H9 (cell line): ENCODE data around the gene ARID1B. TPM values are rescaled to one million over a fixed set of nuclear protein-coding genes. Genes with fewer than 3 reads are reported as not detected.

Experiments used
- DNase-seq: peaks from one replicate; pipeline ENCODE4 v3.0.0-alpha.2; 2017
- H2AFZ ChIP-seq: one replicate; pipeline ENCODE4 v1.6.1; 2013; ENCODE audit warnings: mild to moderate bottlenecking, low read length, control low read depth, moderate library complexity
- H2AK5ac ChIP-seq: 2 replicates; pipeline ENCODE4 v1.6.1; 2013; ENCODE audit warnings: low read length, control low read depth, mixed read lengths; ENCODE audit not compliant: insufficient read length
- H2BK120ac ChIP-seq: one replicate; pipeline ENCODE4 v1.6.1; 2013; ENCODE audit warnings: low read depth, mild to moderate bottlenecking, low read length, control low read depth, inconsistent platforms; ENCODE audit not compliant: poor library complexity, severe bottlenecking
- H2BK12ac ChIP-seq: 2 replicates; pipeline ENCODE4 v1.6.1; 2013; ENCODE audit warnings: low read length, control low read depth, mixed read lengths, low read depth; ENCODE audit not compliant: insufficient read length
- H2BK15ac ChIP-seq: 2 replicates; pipeline ENCODE4 v1.6.1; 2013; ENCODE audit warnings: low read depth, low read length, control low read depth
- H2BK20ac ChIP-seq: one replicate; pipeline ENCODE4 v1.6.1; 2013; ENCODE audit warnings: low read depth, mild to moderate bottlenecking, low read length, control low read depth, inconsistent platforms; ENCODE audit not compliant: poor library complexity, severe bottlenecking
- H2BK5ac ChIP-seq: 2 replicates; pipeline ENCODE4 v1.6.1; 2013; ENCODE audit warnings: low read length, control low read depth, mixed read lengths; ENCODE audit not compliant: insufficient read length
- H3K14ac ChIP-seq: 2 replicates; pipeline ENCODE4 v1.6.1; 2013; ENCODE audit warnings: low read length, control low read depth; ENCODE audit not compliant: insufficient read depth
- H3K18ac ChIP-seq: 2 replicates; pipeline ENCODE4 v1.6.1; 2013; ENCODE audit warnings: low read depth, mild to moderate bottlenecking, mixed read lengths, low read length, control low read depth; ENCODE audit not compliant: insufficient read length
- H3K23ac ChIP-seq: 2 replicates; pipeline ENCODE4 v1.6.1; 2013; ENCODE audit warnings: low read length, control low read depth, mixed read lengths, low read depth; ENCODE audit not compliant: insufficient read length
- H3K23me2 ChIP-seq: 2 replicates; pipeline ENCODE4 v1.6.1; 2013; ENCODE audit warnings: low read depth, mild to moderate bottlenecking, mixed read lengths, low read length, control low read depth; ENCODE audit not compliant: insufficient read length, poor library complexity, severe bottlenecking
- H3K27ac ChIP-seq: 2 replicates; pipeline ENCODE4 v1.5.1; 2013; ENCODE audit warnings: low read length, control low read depth, mixed read lengths, low read depth; ENCODE audit not compliant: insufficient read length
- H3K27me3 ChIP-seq: 2 replicates; pipeline ENCODE4 v1.6.1; 2013; ENCODE audit warnings: low read length, control low read depth, inconsistent platforms; ENCODE audit not compliant: insufficient read depth
- H3K4ac ChIP-seq: 2 replicates; pipeline ENCODE4 v1.6.1; 2013; ENCODE audit warnings: low read depth, mild to moderate bottlenecking, control low read depth, inconsistent platforms, low read length, moderate library complexity
- H3K4me1 ChIP-seq: 2 replicates; pipeline ENCODE4 v1.6.1; 2013; ENCODE audit warnings: low read length, control low read depth, inconsistent platforms; ENCODE audit not compliant: insufficient read depth
- H3K4me2 ChIP-seq: 2 replicates; pipeline ENCODE4 v1.6.1; 2013; ENCODE audit warnings: low read length, control low read depth, mixed read lengths; ENCODE audit not compliant: insufficient read length, insufficient read depth
- H3K56ac ChIP-seq: 2 replicates; pipeline ENCODE4 v1.6.1; 2013; ENCODE audit warnings: low read depth, mild to moderate bottlenecking, mixed read lengths, low read length, control low read depth; ENCODE audit not compliant: insufficient read length
- H3K79me1 ChIP-seq: 2 replicates; pipeline ENCODE4 v1.6.1; 2013; ENCODE audit warnings: low read depth, mild to moderate bottlenecking, moderate library complexity, low read length, control low read depth, inconsistent platforms; ENCODE audit not compliant: insufficient read depth, poor library complexity, severe bottlenecking
- H3K79me2 ChIP-seq: 2 replicates; pipeline ENCODE4 v1.6.1; 2013; ENCODE audit warnings: low read length, control low read depth, inconsistent platforms; ENCODE audit not compliant: insufficient read depth
- H3K9ac ChIP-seq: 2 replicates; pipeline ENCODE4 v1.6.1; 2013; ENCODE audit warnings: low read length, control low read depth, mixed read lengths; ENCODE audit not compliant: insufficient read length; ENCODE audit errors: extremely low read depth
- H3K9me3 ChIP-seq: one replicate; pipeline ENCODE4 v1.6.1; 2013; ENCODE audit warnings: low read depth, low read length, inconsistent platforms; ENCODE audit not compliant: control insufficient read depth
- H3T11ph ChIP-seq: one replicate; pipeline ENCODE4 v1.6.1; 2013; ENCODE audit warnings: mild to moderate bottlenecking, low read length, control low read depth, inconsistent platforms
- H4K20me1 ChIP-seq: one replicate; pipeline ENCODE4 v1.6.1; 2013; ENCODE audit not compliant: control insufficient read depth, insufficient read length, insufficient read depth
- H4K5ac ChIP-seq: 2 replicates; pipeline ENCODE4 v1.6.1; 2013; ENCODE audit warnings: low read depth, mild to moderate bottlenecking, mixed read lengths, low read length, control low read depth; ENCODE audit not compliant: insufficient read length
- H4K8ac ChIP-seq: replicated peaks from 2 replicates; pipeline ENCODE4 v1.6.1; 2013; ENCODE audit warnings: low read length, control low read depth, mixed read lengths, low read depth; ENCODE audit not compliant: insufficient read length
- H4K91ac ChIP-seq: 2 replicates; pipeline ENCODE4 v1.6.1; 2013; ENCODE audit warnings: low read depth, mild to moderate bottlenecking, moderate library complexity, mixed read lengths, low read length, control low read depth; ENCODE audit not compliant: insufficient read length
- H3K27ac Mint-ChIP-seq, 3 experiments: 2 replicates in 2 of 3; 3 replicates in 1 of 3; pipeline ENCODE4 v1.8.0; 2020 to 2021; ENCODE audit warnings: mixed read lengths in 3 of 3, mild to moderate bottlenecking in 1 of 3, moderate library complexity in 1 of 3
- H3K27me3 Mint-ChIP-seq: 2 replicates; pipeline ENCODE4 v1.8.0; 2021; ENCODE audit warnings: low read depth, mild to moderate bottlenecking, moderate library complexity, mixed read lengths
- H3K36me3 Mint-ChIP-seq, 3 experiments: 2 replicates in 2 of 3; 3 replicates in 1 of 3; pipeline ENCODE4 v1.8.0; 2020 to 2021; ENCODE audit warnings: low read depth in 3 of 3, mixed read lengths in 3 of 3; ENCODE audit not compliant: insufficient read depth in 1 of 3
- H3K4me1 Mint-ChIP-seq, 2 experiments: 2 replicates each; pipeline ENCODE4 v1.8.0; 2020; ENCODE audit warnings: mixed read lengths in 2 of 2
- H3K4me3 Mint-ChIP-seq, 2 experiments: 2 replicates in 1 of 2; 3 replicates in 1 of 2; pipeline ENCODE4 v1.8.0; 2020 to 2021; ENCODE audit warnings: mild to moderate bottlenecking in 2 of 2, mixed read lengths in 2 of 2, moderate library complexity in 1 of 2
- H3K9me3 Mint-ChIP-seq, 2 experiments: 2 replicates in 1 of 2; 3 replicates in 1 of 2; pipeline ENCODE4 v1.8.0; 2020; ENCODE audit warnings: mild to moderate bottlenecking in 2 of 2, mixed read lengths in 2 of 2, moderate library complexity in 1 of 2
- WGBS: extraction: QIAGEN DNeasy Blood & Tissue Kit; methylation state at CpG from one replicate; pipeline ENCODE4 v1.1.7; 2013; ENCODE audit warnings: missing lambda C conversion rate, low lambda C conversion rate, mixed read lengths; ENCODE audit not compliant: insufficient read length; ENCODE audit errors: extremely low coverage; 5-methylcytosine and 5-hydroxymethylcytosine counted together
- total RNA-seq: library from RNA; stranded (reverse); gene quantifications from 2 replicates; pipeline ENCODE4 v1.2.1, GENCODE V29; 2021
- TF ChIP-seq, protein P1 (sequence below): fragments of 200-600 bp; sonication (generic); conservative IDR thresholded peaks from 3 replicates; pipeline ENCODE4 v1.8.0; 2021; ENCODE audit warnings: antibody characterized with exemption, mild to moderate bottlenecking

Gene ARID1B
- total RNA-seq, 1 experiment from 2014 or later = 88.2 TPM

- no peak overlapping the region for H3K56ac ChIP-seq
- H3K4me2 ChIP-seq = no peak overlapping the region
Observed at GRCh38 chr6:156879186-156879585, 102.0 kb downstream of the ARID1B start.

More at GRCh38 chr6:156879186-156879585, 102.0 kb downstream of the ARID1B start:
- no peak overlapping the region for H4K91ac ChIP-seq
- no peak overlapping the region for H4K8ac ChIP-seq
- Mint-ChIP-seq H3K27ac (no peak overlapping the region), H3K9me3 (no peaks in the 10 kb centered on the region; a peak in 1 of 5 replicates), H3K4me1 (peaks cover 62 to 67% of the 10 kb centered on the region in 2 experiments), H3K27me3 (no peaks in the 10 kb centered on the region), H3K36me3 (peaks cover 0 to 3% (median 3%) of the 10 kb centered on the region in 3 experiments; a peak in 3 of 7 replicates), H3K4me3 (no peak overlapping the region)
- no peaks in the 10 kb centered on the region for H3K27me3 ChIP-seq
- TF ChIP-seq, protein P1, sequence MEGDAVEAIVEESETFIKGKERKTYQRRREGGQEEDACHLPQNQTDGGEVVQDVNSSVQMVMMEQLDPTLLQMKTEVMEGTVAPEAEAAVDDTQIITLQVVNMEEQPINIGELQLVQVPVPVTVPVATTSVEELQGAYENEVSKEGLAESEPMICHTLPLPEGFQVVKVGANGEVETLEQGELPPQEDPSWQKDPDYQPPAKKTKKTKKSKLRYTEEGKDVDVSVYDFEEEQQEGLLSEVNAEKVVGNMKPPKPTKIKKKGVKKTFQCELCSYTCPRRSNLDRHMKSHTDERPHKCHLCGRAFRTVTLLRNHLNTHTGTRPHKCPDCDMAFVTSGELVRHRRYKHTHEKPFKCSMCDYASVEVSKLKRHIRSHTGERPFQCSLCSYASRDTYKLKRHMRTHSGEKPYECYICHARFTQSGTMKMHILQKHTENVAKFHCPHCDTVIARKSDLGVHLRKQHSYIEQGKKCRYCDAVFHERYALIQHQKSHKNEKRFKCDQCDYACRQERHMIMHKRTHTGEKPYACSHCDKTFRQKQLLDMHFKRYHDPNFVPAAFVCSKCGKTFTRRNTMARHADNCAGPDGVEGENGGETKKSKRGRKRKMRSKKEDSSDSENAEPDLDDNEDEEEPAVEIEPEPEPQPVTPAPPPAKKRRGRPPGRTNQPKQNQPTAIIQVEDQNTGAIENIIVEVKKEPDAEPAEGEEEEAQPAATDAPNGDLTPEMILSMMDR = no peak
- H3K4ac ChIP-seq = no peak overlapping the region
- no peak overlapping the region for H2AK5ac ChIP-seq
- H3T11ph ChIP-seq = no peak overlapping the region
- H2BK120ac ChIP-seq = no peak overlapping the region
- WGBS = no CpG with 5 or more reads among the region's 4 CpGs
- H3K23ac ChIP-seq = peak overlapping the region; percentile 26
- peaks cover 13% of the 10 kb centered on the region for H3K79me1 ChIP-seq
- no peak overlapping the region for H3K9ac ChIP-seq
- H2BK5ac ChIP-seq = no peak overlapping the region
- H4K20me1 ChIP-seq = peaks cover 2% of the 10 kb centered on the region
- H3K4me1 ChIP-seq = peaks cover 15% of the 10 kb centered on the region; the same call in 1 of the 2 replicates
- H2BK12ac ChIP-seq = no peak overlapping the region
- H3K23me2 ChIP-seq = no peaks in the 10 kb centered on the region
- no peaks in the 10 kb centered on the region for H3K9me3 ChIP-seq
- H3K18ac ChIP-seq = no peak overlapping the region
- no peak overlapping the region for H3K27ac ChIP-seq
- H2BK15ac ChIP-seq = no peak overlapping the region
- H2BK20ac ChIP-seq = no peak overlapping the region
- DNase-seq = no peak
- peaks cover 33% of the 10 kb centered on the region; the same call in 1 of the 2 replicates for H3K79me2 ChIP-seq
- H3K14ac ChIP-seq = 0 out of 2 replicates have a peak overlapping the region, but pooled peaks have one; percentile 18
- H4K5ac ChIP-seq = no peak overlapping the region
- no peak overlapping the region for H2AFZ ChIP-seq
